ENCODE results near the gene SULF2. TPM values are rescaled to one million over a fixed set of nuclear protein-coding genes. Genes with fewer than 3 reads are reported as not detected.

SULF2 gene
- total RNA-seq, 2 experiments from 2014 or later: 0.47 to 0.50 TPM

DNA sequence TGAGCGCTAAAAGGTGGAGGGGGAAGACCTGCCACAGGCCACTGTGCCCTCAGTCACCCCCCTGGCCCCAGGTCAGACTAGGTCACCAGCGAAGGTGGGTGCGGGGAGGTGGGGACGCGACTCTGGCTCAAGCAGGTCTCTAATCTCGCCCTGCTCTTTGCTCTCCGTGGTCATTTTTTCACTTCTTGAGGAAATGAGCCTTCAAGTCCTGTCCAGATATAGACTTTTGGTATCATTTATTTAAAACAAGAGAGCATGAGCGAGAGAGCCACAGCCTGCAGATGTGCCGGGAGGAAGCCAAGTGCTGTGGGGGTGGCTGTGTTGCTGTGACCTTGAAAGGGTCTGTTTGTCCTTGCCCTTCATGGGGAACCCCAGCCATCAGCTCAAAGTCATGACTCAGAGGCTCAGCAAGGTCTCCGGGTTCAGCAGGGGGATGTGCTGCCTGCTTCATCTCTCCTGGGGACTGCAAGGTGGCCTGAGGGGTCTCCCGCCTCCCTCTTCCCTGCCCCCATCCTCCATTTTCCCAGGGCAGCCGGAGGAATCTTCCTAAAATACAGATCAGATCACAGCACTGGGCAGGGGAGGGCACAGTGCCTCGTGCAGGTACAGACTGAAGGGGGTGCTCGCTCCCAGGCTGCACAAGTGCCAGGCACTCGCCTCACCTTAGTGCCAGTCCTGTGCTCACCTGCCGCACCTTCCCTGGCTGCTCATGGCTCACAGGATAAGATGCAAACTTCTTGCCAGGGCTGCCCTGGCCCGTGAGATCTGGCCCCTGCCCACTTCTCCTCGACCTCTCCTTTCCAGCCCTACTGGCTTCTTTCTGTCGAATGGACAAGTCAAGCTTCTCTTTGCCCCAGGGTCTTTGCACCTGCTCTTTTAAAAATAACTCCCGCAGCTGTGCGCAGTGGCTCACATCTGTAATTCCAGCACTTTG is 26.5 kb downstream of the SULF2 start:
- Mint-ChIP-seq H3K4me3 (no peak overlapping the region), H3K36me3 (ENCODE audit: low read depth) (no peaks in the 10 kb centered on the region), H3K27ac (no peak overlapping the region), H3K4me1 (ENCODE audit: low read depth) (no peaks in the 10 kb centered on the region), H3K9me3 (no peaks in the 10 kb centered on the region), H3K27me3 (peaks cover 3% of the 10 kb centered on the region)
- CTCF ChIA-PET: no interaction called here
- no peak for DNase-seq
- POLR2A ChIA-PET: no interaction called here
- no peak for ATAC-seq
- no peak for TF ChIP-seq CTCF (IDR thresholded peaks at IDR 0.05)
- intact Hi-C loops (cut with micrococcal nuclease): no loop called here

GRCh38 chr20:47757145-47758035 is 27.9 kb downstream of the SULF2 start:
- no peak for TF ChIP-seq CTCF (IDR thresholded peaks at IDR 0.05)
- no peak overlapping the region for H3K27ac Mint-ChIP-seq
- no peak for DNase-seq
- intact Hi-C loops (cut with micrococcal nuclease): no loop called here
- CTCF ChIA-PET: no interaction called here
- POLR2A ChIA-PET: no interaction called here
- no peaks in the 10 kb centered on the region for H3K9me3 Mint-ChIP-seq
- no peaks in the 10 kb centered on the region for H3K4me1 Mint-ChIP-seq (ENCODE audit: low read depth)
- ATAC-seq: no peak
- H3K36me3 Mint-ChIP-seq (ENCODE audit: low read depth): no peaks in the 10 kb centered on the region
- no peak overlapping the region for H3K4me3 Mint-ChIP-seq
- H3K27me3 Mint-ChIP-seq: peaks cover 3% of the 10 kb centered on the region

DNA sequence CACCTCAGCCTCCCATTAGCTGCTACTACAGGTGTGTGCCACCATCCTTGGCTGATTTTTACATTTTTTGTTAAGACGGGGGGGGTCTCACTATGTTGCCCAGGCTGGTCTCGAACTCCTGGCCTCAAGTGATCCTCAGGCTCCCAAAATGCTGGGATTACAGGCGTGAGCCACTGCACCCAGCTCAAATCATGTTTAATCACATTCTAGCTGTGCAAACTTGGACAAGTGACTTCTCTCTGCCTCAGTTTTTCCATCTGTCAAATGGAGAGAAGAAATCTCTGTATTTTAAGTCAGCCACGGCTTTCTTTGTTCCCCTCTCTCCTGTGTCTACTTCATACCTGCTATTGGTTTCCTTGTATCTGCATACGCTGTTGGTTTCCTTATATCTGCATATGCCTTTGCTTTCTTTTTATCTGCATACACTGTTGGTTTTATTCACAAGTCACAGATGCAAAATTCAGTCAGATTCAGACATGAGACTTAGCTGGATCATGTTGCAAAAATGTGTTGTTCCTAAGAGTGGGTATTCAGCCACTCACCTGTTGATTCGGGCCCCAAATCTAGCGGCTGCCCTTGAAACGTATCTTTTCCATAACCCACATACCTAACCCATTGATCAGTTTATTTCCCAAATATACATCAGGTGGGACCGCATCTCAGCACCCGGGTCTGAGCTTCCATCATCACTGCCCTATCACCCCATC is 30.2 kb downstream of the SULF2 start:
- intact Hi-C loops (cut with micrococcal nuclease): no loop called here
- Mint-ChIP-seq H3K9me3 (no peaks in the 10 kb centered on the region), H3K36me3 (ENCODE audit: low read depth) (no peaks in the 10 kb centered on the region), H3K27ac (no peak overlapping the region), H3K4me1 (ENCODE audit: low read depth) (no peaks in the 10 kb centered on the region), H3K4me3 (no peak overlapping the region), H3K27me3 (no peaks in the 10 kb centered on the region)
- ATAC-seq (no peak), DNase-seq (no peak)
- CTCF ChIA-PET: no interaction called here
- no peak for TF ChIP-seq CTCF (IDR thresholded peaks at IDR 0.05)
- POLR2A ChIA-PET: interaction anchor here (1.3 kb wide), 1 partner anchor 23 kb away, joined by 4 read pairs; no protein-coding TSS in a partner anchor

- intact Hi-C loops (cut with micrococcal nuclease): no loop called here
- no peak for TF ChIP-seq CTCF (IDR thresholded peaks at IDR 0.05)
- ATAC-seq (no peak), DNase-seq (no peak)
- ChIA-PET CTCF (no interaction called here), POLR2A (no interaction called here)
- H3K27me3 Mint-ChIP-seq: no peaks in the 10 kb centered on the region
- H3K4me3 Mint-ChIP-seq: no peak overlapping the region
- no peaks in the 10 kb centered on the region for H3K36me3 Mint-ChIP-seq (ENCODE audit: low read depth)
- no peak overlapping the region for H3K27ac Mint-ChIP-seq
- no peaks in the 10 kb centered on the region for H3K9me3 Mint-ChIP-seq
- H3K4me1 Mint-ChIP-seq (ENCODE audit: low read depth): no peaks in the 10 kb centered on the region
Measured at GRCh38 chr20:47754388-47754715, 30.9 kb downstream of the SULF2 start.
